HUDEP-2 (cell line): ENCODE results near the gene PRDM1.

Experiments
- DNase-seq, 76 experiments: peaks; one replicate each; lab custom pipeline; 2025; ENCODE audit not compliant: unreplicated experiment in 76 of 76; lab: John Stamatoyannopoulos, UW

Gene PRDM1

DNA sequence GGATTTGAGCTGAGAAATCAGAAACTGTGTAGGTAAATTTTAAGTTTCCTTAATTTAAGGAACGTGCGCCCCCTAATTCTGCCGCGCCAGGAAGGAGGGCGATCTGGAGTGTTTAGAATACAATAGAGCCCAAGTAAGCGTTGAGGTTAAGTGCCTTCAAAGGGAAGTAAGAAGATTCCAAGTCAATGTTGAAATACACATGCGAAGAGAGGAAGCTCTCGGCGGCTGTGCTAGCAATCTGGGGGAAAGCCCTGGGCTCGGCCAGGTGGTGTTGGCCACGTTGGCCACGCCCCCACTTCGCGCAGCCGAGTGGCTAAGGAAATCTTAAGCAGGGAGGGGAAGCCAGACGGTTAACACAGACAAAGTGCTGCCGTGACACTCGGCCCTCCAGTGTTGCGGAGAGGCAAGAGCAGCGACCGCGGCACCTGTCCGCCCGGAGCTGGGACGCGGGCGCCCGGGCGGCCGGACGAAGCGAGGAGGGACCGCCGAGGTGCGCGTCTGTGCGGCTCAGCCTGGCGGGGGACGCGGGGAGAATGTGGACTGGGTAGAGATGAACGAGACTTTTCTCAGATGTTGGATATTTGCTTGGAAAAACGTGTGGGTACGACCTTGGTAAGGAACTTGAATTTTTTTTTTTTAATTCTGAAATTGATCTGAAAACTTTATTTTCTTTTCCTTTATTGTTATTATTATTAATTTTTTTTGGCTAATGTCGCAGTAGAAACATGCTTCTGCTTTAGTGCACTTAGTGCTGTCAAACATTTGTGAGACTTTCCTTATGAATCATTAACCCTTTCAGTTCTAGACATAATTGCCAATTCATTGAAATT, at the start of gene PRDM1:
PRDM1 (plus strand) TSS at position 353 of the 830 bp plus-strand sequence; CDS start at position 571, 218 bp downstream.
- DNase-seq: peak in 25 of 76 experiments; percentile 9 to 45 (median 23)

DNA sequence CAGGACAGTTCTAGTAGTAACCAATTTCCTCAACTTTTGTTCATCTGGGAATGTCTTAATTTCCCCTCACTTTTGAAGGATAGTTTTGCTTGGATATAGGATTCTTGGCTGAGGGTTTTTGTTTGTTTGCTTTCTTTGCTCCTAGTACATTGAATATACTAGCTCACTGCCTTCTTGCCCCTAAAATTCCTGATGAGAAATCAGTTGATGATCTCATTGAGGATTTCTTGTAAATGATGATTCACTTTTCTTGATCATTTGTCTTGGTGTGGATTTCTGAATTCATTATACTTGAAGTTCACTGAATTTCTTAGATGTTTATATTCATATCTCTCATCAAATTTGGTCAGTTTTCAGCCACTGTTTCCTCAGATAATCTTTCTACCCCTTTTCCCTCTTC, 49.1 kb upstream of the PRDM1 start:
- DNase-seq: no peak

DNA sequence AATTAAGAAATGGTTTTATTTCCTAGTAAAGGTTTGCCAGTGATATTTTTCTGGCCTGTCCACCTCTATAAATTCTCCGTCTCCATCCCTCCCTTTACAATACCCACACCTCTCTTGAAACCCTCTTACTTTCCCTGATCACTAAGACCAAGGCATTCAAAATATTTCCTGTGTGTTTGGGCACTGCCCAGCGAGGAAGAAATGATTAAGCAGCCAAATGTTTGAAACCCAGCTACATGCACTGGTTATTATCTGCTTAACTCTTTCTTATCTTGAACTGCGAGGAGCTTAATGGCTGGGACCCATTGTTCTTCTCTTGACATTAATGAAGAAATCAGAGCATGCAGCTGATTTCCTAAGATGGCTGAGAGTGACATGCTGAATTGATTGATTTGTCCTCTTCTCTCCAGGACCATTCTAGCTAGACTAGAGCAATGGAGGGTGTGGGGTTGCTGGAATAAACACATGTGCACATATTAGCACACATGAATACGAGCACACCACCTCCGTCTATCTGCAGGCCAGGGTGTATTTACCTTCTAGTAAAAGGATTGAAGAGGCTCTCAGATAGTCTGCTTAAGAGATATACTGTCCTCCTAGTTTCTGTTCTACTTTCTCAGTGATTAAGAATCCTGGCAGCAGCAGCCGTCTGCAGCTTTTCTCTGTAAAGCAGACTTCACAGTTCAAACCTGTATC, 46.1 kb upstream of the PRDM1 start:
- no peak for DNase-seq

DNA sequence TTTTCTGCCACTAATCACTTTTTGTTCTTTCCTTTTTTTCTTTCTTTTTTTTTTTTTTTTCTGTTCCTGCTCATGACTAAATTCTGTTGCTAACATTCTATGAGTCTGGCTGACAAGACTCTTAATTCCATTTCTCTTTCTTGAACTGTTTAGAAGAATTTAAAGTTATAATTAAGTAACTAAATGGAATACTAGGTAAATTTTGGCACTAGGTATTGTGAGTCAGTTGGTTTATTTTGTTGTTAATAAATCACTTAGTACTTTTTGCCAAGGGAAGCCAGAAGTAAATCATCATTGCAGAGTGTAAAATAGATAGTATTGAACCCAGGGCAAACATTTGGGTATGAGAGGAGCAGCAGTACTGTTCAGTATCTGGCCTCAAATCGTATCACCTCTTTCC, 42.0 kb upstream of the PRDM1 start:
- DNase-seq: no peak

DNA sequence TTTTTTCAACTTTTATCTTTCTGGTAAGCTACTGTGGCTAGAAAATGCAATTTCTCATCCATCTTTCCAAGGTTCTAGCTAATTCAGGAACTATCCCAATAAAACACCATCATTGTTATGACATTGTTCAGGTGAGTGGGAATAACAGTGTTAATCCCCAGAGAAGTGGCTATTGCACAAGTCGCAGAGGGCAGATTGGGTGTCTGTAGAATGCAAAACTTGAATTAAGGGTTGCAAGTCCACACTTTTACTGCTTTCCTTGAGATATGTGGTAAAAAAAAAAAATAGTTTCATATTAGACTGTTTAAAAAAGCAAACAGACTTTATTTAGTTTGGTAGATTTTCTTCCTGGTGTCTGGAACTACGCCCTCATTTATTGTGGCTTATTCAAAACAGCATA, 41.1 kb upstream of the PRDM1 start:
- no peak for DNase-seq

DNA sequence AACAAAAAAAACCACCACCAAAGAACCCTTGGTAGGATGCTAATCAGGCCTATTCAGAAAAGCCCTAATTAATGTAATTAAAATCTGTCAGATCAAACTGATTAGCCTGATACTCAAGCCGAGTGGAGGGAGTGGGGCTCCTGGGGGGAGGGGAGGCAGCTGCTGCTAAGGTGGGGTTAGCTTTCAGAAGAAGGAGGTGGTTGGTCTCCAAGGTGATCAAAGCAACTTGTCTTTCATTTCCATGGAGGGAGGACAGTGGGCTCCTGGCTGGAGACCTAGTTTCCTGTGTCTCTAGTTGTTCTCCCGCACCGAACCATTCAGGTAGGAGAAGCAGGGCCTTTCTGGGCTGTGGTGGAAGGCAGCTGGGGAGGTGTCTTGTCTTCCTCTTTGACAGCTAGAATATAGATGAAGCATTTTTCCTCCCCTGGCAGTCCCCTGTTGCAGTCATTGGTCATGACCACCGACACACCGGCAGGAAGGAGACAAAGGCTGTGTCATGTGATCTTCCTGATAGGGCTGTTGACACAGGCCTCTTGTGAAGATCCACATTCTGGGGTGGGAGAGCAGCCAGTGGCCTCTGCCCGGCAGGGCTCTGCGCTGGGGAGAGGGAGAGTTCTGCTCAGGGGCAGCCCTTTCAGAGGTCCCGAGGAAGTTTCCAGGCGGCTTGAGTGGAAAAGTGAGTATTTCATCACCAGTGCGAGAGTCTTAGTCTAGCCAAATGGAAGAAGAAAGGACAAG, 39.9 kb upstream of the PRDM1 start:
- DNase-seq: no peak

DNA sequence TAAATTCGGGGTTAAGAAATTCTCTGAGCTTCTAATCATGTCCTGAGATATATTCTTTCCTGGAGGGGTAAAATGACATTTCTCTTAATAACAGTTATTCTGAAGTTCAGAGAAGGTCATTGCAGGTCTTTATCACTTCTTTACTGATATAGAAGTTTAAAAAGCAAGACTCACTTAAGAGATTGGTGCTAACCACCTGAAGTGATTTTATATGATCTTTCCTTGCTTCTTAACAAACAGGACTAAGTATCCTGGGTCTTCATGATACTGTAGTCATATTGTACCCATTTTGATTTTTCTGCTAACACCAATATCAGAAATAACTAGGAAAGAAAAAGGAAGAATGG, 39.3 kb upstream of the PRDM1 start:
- no peak for DNase-seq

DNA sequence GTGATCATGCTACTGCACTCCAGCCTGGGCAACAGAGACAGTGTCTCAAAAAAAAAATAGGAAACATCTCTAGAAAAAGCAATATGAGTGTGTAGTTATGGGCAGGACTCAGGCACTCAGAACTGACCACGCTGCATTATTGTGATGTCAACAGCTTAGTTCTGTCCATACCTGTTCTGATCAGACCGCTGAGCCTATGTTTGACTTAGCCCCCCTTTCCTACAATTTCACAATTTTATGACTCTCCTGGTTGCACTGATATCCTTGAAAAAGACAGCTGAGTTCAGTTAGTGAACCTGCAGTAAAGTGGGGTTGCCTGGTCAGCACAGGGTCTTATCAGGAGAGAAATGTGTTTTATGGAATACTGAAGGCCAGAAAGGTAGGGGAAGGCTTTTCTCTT, 37.8 kb upstream of the PRDM1 start:
- no peak for DNase-seq

DNA sequence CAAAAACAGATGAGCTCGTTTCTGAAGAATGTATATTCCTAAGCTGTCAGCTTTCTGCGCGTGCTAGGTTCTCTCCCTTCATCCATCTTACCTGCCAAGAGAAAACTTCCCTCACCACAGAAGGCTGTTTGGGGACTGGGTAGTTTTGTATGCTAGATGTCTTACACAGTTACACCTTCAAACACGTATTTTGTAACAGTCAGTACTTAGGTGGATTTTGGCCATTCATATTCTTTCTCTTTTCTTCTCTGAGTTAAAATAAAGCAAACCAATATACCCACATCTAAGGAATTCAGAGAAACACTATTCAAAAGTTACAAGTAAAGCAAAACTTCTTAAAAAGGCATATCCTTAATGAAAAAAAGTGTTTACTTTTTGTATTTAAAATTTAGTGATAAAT, 35.6 kb upstream of the PRDM1 start:
- DNase-seq: no peak

DNA sequence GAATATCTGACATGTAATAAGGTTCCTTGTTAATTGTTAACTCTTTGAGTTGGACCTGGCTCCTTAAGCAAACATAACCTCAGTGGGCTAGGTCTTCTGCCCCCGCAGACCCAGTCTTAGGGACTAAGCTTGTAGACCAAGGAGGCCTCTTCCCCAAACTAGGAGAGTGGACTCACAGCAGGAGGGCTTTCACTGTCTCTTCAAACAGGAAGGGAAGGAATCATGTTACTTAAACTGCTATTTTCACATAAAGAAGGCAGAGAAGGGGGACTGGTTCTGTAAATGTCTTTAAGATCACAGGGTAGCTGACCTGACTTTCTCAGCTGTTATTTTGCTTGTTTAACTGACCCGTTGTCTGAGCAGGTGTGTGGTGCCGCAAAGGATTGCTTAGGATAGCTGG, 34.9 kb upstream of the PRDM1 start:
- DNase-seq: no peak

DNA sequence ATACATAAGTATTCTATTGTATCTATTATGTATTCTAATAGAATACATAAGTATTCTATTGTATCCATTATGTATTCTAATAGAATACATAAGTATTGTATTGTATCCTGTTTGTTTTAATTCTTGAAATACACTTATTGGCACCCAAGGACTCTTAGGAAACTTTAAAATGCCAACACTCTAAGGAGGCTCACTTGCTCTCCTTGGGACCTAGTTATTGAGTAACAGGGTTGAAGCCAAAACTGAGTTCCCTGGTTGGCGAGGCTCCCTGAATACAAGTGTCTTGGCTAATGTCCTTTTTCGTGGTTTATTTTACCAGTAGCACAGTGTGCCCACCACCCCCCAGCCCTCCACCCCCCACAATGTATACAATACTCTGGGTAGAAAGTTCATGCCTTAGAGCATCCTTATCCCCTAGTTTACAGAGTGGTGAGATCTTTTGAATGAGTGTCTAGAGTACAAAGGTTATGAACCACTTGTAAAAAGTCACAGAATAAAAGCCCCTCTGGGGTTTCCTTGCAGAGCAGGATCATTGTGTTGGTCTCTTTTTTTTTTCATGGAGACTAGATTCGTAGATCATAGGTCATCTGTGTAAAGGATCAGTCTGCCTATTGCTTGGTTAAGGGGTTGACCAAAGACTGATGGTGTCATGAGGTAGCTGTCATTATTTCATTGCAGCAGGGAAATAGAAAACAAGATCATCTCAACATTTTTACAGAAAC, 32.5 kb upstream of the PRDM1 start:
- DNase-seq: no peak

DNA sequence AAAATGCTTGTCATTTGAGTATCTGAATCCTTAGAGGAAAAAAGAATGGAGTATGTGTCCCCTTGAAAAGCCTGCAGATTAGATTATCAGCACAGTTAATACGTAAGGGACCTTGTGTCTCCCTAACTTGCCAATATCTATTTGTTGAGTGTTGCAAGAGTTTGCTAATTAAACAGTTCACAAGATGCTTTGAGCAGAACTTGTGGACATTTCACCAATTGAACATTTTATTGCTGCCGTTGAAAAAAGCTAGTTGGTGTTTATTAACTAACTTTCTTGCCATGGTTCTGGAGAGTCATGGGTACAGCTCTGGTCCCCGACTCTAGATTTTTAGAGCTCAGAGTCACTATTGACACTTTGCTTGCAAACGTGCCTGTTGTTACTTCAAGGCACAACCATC, 30.6 kb upstream of the PRDM1 start:
- no peak for DNase-seq

DNA sequence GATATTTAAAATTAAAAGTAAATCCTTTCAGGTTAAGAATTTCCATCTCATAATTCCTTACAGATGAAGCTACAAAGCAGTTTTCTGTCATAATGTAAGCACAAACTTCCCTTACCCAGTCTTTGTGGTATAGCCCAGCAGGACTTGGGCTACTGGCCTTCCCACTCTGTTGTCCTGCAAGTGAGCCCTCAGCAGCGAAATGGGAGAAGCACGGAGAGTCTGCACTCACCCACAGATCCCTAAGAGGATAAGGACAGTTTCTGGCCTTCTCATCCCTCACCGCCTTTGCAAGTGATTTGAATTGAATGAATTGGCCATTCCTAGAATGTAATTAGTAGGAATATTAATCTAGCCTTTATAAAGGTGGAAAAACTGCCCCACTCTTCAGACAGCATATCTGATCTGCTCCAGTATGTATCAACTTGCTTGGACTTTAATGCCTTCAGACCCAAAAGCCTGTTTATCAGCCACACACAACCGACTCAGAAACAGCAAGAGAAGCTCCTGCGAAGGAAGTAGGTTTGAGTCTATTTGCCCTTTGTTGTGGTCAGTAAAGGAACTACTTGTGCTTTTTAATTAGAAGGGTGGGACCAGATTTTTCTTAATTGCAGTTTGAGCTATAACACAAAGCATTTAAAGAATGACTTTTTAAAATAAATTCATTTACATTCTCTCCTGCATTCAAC, 29.9 kb upstream of the PRDM1 start:
- no peak for DNase-seq

DNA sequence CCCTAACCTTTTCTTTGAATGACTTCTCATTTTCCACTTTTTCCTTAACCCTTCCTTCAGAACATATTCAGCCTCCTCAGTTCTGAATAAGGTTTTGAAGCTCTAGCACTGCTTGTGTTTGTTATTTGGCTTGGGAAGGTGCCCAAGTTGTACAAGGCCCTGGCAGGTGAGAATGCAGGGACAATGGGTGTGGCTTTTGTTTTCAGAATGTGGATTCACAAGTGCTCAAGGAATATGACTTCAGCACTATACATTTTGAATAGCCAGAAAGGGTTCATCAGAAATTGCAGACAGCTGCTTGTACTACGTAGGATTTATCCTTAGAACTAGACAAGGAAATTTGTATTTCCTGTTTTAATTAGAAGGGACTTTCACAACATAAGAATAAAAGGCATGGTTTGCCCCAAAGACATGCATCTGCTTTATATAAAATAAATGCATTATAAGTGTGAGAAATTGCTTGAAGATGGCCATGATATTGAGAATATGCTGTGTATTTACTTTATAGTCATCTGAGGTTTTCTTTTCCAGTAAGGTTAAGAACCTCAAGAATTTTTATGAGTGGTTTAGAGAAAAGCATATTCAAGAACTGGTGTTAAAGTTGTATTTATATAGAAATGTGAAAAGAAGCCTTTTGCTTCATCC, 29.3 kb upstream of the PRDM1 start:
- no peak for DNase-seq

DNA sequence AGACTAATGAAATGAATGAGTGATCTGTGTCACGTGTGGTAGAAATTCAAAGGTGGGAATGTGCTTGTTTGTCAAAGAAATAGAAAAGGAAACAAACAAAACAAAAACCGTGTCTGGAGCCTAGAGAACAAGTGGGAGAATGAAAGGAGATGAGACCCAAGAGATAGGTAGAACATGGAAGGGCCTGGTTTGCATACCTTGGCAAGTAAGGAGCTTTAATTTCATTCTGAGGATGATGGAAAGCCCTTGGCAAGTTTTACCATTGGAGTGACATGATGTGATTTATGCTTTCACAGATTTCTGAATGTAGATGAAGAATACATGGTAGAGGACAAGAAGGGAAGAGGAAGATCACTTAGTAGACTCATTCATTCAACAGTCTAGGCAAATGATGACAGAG, 26.8 kb upstream of the PRDM1 start:
- no peak for DNase-seq

DNA sequence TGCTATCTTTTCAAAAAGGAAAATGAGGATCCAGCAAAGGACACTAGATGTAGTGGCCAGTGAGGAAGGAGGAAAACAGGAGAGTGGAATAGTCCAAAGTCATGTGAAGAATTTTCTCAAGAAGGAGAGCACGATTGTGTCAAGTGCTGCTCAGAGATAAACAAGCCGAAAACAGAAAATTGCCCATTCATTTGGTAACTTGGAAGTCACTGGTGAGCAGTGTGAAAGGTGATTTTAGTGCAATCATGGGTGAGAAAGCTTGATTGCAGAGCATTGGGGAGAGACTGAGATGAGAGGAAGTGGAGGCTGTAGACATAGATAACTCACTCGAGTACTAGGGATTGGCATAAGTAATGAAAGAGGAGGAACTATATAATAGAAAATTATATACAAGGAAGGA, 26.0 kb upstream of the PRDM1 start:
- no peak for DNase-seq

DNA sequence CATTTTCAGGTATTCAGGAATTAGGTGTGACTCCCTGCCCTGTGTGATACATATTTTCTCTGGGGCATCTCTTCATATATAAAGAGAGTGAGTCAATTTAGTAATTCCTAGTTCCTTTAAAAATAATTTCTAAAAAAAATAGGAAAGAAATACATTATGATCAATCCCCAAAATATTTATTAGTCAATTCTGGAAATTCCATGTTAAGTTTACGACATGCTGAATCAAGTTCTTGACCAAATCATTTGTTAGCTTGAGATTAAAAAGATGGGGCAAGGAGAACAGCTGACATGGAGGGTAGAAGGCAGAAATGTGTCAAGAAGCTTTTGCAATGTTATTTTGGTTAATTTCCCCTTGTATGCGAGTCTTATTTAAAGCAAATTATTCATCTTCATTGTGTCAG, 22.7 kb upstream of the PRDM1 start:
- DNase-seq: no peak

DNA sequence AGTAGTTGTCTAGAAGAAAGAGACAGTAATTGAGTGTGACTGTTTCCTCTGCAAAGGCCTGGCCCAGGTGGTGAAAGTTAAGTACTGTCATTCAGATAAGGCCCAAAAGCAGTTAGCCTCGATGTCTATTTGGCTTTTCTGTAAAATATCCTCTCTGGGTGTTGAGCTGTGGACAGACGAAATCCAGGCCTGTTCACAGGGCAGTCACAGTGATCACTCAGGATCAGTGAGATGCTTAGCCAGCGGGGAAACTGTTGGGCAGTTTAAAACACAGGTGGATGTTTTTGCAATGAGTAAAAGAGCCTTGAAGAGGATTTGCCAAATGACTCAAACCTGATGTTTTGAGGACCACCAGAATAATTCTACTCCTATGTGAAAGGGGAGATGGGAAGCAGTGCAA, 22.0 kb upstream of the PRDM1 start:
- DNase-seq: no peak

DNA sequence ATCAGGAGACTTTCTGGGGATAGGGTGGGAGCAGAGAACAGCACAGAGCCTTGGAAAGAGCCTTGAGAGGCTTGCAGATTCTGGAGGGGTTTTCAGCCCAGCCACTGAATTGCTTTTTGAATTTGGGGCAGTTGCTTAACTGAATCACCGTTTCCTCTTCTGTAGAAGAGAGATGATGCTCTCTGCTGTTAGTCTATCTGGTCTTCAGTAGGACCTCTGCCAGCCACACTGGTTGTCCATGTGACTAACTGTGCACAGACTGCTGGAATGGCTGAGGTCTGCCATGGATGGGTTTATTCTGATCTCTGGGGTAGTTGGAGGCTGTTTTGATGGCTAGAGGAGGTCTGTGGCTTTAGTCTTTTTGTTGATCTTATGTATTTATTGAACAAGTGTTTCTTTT, 21.4 kb upstream of the PRDM1 start:
- DNase-seq: no peak

DNA sequence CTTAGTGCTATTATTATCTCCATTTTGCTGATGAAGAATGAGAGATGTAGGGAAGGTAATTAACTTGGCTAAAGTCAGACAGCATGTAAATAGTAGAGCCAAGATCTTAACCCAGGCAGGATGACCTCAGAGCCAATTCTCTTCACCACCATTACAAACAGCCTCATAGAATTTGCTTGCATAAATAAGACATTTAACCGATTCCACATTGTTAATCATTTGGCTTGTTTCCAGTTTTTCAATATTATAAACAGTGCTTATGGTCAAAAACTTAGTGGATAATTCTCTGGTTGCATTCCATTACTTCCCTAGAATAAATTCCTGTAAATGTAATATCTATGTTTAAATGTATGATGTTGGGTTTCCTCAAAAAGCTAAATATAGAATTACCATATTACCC, 19.1 kb upstream of the PRDM1 start:
- DNase-seq: no peak
